Measurements from ENCODE around the gene NT5DC4.

DNA sequence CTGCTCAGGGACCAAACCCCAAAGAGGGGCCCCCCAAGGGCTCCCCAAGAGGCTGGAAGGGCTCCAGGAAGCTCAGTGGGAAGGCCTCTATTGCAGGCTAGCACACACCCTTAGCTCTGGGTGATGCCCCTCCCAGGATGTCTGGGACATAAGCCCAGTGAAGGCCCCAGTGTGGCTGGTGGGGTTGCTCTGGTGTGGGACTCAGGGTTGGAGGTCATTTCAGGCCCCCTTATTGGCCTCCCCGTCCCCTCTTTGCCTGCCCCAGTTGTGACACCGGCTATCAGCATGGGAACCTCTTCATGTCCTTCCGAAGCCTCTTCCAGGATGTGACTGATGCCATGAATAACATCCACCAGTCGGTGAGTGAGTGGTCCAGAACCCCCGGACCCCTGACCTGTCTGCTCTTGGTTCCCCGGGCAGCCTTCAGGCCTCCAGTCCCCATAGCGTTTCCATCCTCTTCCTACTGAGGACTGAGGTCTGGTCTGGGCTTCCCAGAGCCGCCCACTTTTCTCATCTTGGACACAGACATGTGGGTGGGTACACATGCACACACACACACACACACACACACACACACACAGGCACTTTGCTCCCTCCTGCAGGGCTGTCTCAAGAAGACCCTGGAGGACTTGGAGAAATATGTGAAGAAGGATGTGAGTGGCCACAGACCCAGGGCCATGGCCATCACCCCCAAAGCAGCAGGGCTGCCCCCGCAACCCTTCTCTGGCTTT, 2.2 kb downstream of the NT5DC4 start:
- TF ChIP-seq REST (IDR thresholded peaks at IDR 0.05; ENCODE audit: insufficient replicate concordance, low read depth) (no peak), POLR2AphosphoS5 (IDR thresholded peaks at IDR 0.05; ENCODE audit: low read depth) (no peak)
- TF ChIP-seq, protein P1, sequence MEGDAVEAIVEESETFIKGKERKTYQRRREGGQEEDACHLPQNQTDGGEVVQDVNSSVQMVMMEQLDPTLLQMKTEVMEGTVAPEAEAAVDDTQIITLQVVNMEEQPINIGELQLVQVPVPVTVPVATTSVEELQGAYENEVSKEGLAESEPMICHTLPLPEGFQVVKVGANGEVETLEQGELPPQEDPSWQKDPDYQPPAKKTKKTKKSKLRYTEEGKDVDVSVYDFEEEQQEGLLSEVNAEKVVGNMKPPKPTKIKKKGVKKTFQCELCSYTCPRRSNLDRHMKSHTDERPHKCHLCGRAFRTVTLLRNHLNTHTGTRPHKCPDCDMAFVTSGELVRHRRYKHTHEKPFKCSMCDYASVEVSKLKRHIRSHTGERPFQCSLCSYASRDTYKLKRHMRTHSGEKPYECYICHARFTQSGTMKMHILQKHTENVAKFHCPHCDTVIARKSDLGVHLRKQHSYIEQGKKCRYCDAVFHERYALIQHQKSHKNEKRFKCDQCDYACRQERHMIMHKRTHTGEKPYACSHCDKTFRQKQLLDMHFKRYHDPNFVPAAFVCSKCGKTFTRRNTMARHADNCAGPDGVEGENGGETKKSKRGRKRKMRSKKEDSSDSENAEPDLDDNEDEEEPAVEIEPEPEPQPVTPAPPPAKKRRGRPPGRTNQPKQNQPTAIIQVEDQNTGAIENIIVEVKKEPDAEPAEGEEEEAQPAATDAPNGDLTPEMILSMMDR (IDR thresholded peaks at IDR 0.05; ENCODE audit: insufficient read depth, low read length), result no peak

Data from HL-60 (cell line).